NCI-H446 treated with DMSO at 0.1 percent for 48 hours (cell line): Measurements from ENCODE around the gene ARID4A.
"Not testable (repeated sequence)": the region's sequence is repeated elsewhere in the genome, so short reads cannot be mapped to it uniquely, and the experiment has no call there.

ENCODE experiments used
- DNase-seq: peaks from one replicate; lab custom pipeline; 2025; lab: John Stamatoyannopoulos, UW

The ARID4A gene

DNA sequence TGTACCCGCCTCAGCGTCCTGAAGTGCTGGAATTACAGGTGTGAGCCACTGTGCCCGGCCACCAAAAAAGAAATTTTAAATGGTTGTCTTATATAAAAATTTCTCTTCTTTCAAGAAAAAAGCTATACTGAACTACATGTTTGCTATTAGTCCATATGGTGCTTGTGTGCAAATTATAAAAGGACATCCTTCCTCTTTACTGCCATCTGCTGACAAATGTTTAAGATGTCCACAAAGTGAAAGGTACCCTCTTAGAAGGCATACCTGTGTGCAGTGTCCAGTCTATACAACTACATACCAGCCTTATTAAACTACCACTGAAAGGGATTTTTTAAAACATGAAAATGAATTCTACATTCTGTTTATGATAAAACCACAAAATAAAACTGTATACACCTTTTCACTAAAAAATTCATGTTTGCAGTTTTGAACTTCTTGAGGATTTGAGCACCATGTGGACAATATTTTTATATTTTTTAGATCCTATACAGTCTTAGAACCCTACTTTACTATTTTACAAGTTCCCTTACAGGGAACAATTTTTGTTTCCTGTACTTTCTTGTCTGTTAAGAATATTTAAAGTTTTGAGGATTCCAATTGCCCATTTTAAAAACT, 64.5 kb downstream of the ARID4A start:
- no peak for DNase-seq

DNA sequence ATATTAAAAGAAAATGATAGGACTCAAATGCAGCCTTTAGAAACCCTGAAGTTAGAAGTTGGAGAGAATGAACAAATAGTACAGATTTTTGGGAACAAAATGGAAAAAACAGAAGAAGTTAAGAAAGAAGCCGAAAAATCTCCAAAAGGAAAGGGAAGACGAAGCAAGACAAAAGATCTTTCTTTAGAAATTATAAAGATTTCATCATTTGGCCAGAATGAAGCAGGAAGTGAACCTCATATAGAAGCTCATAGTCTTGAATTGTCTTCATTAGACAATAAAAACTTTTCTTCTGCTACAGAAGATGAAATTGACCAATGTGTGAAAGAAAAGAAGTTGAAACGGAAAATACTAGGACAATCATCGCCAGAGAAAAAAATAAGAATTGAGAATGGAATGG, 66.0 kb downstream of the ARID4A start:
- no peak for DNase-seq

DNA sequence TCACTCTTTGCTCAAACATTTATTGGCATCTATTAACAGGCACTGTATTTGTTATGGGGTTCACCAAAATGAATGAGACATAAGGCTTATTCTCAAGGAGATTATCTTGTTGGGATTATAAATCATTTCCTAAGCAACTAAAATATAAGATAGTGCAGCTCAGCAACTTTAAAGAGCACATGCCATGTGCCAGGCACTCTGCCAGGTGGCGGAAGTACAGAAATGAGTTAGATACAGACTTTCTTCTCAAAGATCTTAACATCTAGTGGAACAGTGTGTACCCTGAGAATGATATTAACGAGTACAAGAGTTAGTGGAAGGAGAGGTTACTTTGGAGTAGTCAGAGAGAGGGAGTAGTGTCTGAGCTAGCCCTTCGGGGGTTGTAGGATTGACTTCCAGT, 68.9 kb downstream of the ARID4A start:
- no peak for DNase-seq

DNA sequence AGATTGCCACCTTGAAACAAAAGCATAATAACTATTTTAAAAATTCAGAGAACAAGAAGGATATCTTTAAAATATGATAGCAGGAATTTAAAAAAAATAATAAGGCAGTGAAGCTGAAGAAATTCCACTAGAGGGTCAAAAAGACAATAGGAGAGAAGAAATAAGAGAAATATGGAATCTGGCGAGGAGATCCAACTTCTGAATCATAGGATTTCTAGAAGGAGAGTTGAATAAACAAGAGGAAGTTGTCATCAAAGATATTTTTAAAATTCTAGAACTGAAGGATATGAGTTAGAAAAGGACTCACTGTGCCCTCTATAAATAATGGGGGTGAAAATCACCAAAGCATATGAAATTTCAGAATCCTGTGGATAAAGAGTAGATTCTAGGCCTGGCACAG, 70.6 kb downstream of the ARID4A start:
- DNase-seq, result no peak

DNA sequence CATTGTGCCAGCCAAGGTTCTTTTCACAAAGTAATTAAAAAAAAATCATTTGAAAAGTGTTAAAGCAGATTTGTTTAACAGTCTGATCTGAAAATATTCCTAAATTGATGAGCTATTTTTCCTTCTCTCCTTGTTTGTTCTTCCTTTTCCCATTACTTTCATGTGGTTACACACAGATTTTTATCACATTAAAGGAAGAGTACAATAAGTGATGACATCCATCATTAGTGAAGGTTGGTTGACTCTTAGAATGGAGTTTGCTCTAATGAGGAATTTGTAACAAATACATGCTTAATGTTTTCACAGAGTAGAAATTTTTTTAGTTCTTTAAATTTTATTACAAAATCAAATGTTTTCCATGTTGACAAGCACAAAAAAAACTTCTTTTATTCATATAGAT, 78.4 kb downstream of the ARID4A start:
- no peak for DNase-seq

DNA sequence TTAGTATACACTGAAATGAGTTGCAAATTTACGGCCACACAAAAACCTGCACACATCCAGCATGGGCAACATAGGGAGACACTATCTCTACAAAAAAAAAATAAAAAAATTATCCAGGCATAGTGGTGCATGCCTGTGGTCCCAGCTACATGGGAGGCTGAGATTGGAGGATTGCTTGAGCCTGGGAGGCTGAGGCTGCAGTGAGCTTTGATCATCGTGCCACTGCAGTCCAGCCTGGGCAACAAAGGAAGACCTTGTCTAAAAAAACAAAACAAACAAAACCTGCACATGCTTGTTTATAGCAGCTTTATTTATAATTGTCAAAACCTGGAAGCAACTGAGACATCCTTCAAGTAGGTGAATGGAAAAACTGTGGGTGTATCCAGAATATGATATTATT, 92.5 kb downstream of the ARID4A start:
- DNase-seq, result no peak

DNA sequence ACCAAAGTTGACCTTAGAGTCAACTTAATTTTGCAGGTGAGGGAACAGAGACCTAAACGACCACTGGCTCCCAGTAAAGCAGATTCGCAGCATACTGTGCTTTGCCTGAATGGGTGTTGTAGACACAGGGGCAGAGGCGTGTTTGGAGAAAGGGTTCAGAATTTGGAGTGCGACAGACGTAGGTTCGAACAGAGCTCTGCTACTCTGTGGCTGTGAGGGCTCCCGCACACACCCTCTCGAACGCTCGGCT, 97.1 kb downstream of the ARID4A start:
- DNase-seq, result no peak

DNA sequence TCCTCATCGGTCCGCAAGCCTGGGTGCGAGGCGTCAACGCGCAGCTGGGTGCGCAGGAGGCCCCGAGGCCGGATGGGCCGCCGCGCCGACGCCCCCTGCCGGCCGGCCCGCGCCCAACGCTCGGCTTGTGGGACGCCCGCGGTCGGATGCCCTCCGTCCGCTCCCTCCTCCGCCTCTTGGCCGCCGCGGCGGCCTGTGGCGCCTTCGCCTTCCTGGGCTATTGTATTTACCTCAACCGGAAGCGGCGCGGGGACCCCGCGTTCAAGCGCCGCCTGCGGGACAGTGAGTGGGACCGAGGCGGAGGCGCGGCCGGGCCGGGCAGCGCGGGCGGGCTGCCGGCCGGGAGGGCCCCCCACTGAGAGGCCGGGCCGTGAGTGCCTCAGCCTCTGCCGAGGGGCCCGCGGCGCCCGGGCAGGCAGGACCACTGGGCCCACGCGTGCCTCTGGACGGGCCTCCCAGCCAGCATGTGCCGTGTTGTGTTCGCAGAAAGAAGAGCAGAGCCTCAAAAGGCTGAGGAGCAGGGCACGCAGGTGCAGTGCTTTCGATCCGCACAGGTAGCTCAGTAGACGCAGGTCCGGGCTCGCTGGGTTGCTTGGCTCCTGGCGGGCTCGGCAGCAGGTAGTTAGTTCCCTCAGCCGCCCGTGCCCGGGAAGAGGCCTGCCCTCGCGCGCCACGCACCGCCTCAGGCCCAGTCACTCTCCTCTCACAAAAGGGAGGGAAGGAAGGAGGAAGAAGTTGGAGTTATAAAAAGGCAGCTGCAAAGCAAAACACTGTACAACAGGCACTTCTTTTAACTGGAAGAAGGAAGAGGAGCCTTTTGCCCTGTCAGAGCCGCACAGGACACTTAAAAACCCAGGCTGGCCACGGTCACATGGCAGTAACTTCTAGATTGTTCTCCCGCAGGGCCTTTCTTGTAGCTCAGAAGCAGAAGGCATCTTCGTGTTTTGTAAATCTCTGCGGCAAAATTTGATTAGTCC, 97.7 kb downstream of the ARID4A start, which contains the start of gene TOMM20L:
Gene TOMM20L (plus strand): TSS at position 119 of the 977 bp plus-strand sequence. CDS start 28 bp downstream, at position 147.
- no peak for DNase-seq

DNA sequence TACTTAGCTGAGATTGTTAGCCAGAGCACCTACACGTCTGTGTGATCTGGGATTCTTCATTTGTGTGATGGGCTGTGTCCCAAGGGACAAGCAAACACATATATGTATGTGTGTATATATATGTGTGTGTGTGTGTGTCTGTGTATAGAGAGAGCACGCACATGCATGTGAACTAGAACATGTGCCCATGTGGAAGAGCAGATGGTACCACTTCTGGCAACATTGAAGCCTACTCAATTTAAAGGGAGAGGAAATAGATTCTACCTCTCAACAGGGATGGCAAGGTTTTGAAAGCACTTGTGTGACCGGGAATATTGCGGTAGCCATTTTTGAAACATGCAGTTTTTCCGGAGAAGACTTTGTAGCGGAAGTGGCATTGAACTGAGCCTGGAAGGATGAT, 98.8 kb downstream of the ARID4A start:
- no peak for DNase-seq

DNA sequence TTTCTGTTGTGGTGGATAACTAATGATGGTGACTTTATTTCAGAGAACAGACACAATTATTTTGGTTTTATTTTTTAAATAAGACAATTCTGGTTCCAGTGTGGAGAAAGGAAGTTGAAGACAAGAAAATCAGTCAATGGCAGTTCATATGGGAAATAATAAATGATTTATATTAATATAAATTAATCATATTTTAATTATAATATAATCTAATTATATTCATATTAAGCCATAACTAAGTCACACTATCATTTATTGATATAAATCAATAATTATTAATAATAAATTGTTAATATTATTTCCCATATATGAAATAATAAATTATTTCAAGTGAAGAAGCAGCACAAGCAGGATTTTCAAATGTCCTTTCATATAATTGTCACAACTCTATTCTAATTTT, 100.1 kb downstream of the ARID4A start:
- DNase-seq, result no peak

DNA sequence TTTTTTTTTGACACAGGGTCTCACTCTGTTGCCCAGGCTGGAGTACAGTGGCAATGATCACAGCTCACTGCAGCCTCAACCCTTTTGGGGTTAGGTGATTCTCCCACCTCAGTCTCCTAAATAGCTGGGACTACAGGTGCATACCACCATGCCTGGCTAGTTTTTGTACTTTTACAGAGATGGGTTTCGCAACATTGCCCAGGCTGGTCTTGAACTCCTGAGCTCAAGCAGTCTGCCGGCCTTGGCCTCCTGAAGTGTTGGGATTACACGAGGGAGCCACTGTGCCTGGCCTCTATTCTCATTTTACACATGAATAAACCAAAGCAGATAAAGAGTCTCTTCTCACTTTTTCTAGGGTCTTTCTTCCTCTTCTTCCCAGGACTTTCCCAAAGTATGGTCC, 100.5 kb downstream of the ARID4A start:
- DNase-seq, result no peak

DNA sequence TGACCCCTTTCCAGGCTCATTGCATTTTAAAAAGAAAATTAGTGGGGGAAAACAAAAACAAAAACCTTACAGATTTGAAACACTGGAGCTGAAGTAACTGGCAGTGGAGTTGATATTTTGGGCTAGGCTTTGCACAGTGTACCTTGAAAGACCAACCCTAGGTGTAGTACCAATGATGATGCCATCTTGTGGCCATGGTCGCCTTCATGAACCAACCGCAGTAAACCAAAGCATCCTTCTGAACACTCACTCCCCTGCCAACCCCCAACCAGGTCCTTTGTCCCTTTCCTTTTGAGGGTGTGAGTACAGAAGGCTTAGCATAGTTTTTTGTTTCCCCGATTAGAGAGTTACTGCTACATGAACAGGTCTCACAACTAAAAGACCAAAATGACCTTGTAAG, 103.2 kb downstream of the ARID4A start:
- DNase-seq, result no peak

DNA sequence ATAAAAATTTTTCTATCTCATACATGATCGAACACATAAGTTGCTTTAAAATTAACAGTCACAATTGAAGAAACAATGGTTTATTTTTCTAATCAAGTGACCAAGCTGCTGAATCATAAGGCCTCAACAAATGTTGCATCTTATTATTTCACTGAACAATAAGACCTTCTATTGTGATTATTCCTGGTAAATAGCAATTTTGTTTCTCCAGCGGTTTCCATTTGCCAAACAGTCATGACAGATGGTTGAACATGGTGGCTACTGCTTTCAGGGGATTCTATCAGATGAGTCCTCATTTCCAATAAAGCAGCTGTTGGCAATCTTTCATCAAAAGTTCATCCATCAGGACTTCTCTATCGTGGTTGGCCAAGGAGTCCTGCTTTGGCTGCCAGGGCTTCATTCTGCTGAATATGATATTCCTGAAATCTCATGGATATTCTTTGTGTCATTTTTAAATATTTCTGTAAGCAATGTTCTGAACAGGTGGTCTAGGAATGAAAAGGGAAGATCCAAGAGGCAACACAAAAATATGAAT, 110.4 kb downstream of the ARID4A start:
- no peak for DNase-seq

DNA sequence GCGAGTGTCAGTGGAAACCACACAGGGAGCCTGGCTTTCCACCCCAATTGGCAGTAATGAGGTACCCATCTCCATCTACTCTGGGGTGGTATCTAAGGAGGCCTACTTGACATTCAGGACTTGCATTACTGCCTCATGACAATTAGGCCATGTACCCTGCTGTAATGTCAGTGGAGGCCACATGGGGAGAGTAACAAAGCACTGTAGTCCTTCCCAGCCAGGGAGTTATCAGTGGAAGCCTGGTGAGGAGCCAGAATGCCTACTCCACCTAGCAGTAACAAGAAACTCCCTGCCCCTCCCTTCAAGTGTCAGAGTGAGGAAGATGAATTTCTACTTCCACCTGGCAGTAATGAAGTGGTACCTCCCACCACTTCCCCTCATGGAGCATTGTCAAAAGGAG, 116.5 kb downstream of the ARID4A start:
- no peak for DNase-seq

DNA sequence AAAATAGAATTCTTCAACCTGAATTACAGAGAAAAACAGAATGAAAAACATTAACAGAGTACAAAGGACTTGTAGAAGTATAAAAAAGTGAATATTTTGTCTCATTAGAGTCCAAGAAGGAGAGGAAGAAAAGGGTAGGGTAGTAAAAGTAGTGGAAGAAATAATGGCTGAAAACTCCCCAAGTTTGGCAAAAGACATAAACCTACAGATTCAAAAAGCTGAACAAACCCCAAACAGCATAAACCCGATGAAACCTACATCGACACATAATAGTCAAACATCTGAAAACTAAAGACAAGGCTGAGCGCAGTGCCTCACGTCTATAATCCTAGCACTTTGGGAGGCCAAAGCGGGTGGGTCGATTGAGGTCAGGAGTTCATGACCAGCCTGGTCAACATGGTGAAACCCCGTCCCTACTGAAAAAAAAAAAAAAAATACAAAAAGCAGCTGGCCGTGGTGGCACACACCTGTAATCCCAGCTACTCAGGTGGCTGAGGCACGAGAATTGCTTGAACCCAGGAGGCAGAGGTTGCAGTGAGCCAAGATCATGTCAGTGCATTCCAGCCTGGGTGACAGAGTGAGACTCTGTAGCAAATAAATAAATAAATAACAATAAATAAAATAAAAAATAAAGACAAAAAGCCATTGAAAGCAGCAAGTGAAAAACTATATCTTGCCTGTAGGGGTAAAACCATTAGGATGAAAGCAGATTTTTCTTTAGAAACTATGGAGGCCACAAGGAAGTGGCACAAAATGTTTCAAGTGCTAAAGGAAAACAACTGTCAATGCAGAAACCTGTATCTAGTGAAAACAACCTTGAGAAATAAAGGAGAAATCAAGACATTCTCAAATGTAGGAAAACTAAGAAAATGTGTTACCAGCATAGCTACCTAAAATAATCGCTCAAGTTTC, 117.5 kb downstream of the ARID4A start:
- DNase-seq, result no peak

DNA sequence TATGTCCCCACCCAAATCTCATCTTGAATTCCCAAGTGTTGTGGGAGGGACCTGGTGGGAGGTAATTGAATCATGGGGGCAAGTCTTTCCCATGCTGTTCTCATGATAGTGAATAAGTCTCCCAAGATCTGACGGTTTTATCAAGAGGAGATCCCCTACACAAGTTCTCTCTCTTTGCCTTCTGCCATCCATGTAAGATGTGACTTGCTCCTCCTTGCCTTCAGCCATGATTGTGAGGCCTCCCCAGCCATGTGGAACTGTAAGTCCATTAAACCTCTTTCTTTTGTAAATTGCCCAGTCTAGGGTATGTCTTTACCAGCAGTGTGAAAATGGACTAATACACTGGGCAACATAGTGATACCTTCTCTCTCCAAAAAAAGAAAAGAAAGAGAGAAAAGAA, 118.6 kb downstream of the ARID4A start:
- not testable (repeated sequence) for DNase-seq
